OCI-LY3 (cell line): Measurements from ENCODE around the gene TAF4.

ENCODE experiments used
- CTCF ChIP-seq: fragments of 200-600, 300-600 bp; sonication (generic); IDR thresholded peaks from 2 replicates; pipeline ENCODE4 v1.5.1; 2014; ENCODE audit warnings: antibody characterized with exemption, low read length, low read depth
- EZH2phosphoT487 ChIP-seq: fragments of 200-600 bp; shearing (Covaris generic); IDR thresholded peaks from 2 replicates; pipeline ENCODE4 v1.6.1; 2018; ENCODE audit warnings: antibody characterized with exemption, mixed run types, low read depth

GRCh38 chr20:62069741-62070216, 4.1 kb upstream of the TAF4 start:
- no peak for TF ChIP-seq CTCF
- no peak for TF ChIP-seq EZH2phosphoT487
